Measurements from ENCODE around the gene S100A5. TPM values are rescaled to one million over a fixed set of nuclear protein-coding genes. Genes with fewer than 3 reads are reported as not detected.
"Not testable (repeated sequence)": the region's sequence is repeated elsewhere in the genome, so short reads cannot be mapped to it uniquely, and the experiment has no call there.

Gene S100A5
- total and polyA plus RNA-seq, 5 donors from 2014 or later: 1.2 to 3.0 (median 1.8) TPM

DNA sequence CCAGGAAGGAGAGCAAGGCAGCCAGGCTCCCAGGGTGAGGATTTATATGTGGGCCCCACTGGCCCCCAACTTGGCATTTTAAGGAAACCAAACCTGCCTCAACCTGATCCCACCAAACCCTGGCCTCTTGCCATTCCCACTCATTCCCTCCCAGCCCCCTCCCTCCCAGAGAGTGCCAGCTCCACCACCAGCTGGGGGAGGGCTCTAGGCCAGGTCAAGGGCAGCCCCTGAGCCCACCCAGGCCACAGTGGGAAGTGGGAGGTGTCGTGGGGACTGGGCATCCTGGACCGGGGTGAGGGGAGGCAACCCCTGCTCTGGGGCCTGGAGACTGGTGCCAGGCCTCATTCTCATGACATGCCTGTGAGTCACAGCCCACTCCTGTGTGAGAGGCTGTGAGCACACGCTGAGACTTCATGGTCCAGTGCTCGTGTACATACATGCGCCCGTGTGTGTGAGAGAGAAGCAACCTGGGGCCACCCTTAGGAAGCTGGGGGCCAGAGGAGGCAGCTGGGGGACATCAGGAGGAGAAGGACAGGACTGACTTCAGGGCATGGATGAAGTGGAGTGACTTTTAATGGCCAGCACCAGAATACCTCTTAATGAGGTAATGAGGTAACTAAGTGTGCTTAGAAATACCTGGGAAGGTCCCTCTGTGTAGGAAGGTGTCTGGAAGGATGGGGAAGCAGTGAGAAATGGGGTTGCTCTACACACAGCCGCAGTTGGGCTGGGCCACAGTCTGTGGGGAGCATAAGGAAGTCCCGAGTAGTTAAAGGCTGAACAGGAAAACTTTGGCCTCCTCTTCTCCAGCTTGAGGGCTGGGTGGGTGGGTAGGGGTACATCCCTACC lies 25.0 kb upstream of the S100A5 start, which contains the start of gene S100A2:
Gene S100A2 (minus strand): TSS at position 316 of the 846 bp plus-strand sequence. CDS start 1,967 bp downstream, outside the sequence.
- no peaks in the 10 kb centered on the region for H3K36me3 ChIP-seq (ENCODE audit: control insufficient read depth, insufficient read depth, low read length)
- ATAC-seq (ENCODE audit: low read depth in 2 of 2) (peak; percentile 38 to 54), DNase-seq (peak in 1 of 3 donors; percentile 58)
- Mint-ChIP-seq H3K4me1 (peaks cover 0 to 40% (median 29%) of the 10 kb centered on the region in 4 donors), H3K36me3 (no peaks in the 10 kb centered on the region), H3K27ac (peak within 1 kb of the TSS; percentile 89 to 98 (median 95)), H3K27me3 (peaks cover 5% of the 10 kb centered on the region), H3K4me3 (peak within 1 kb of the TSS in 3 of 4 donors; percentile 41 to 66 (median 49)), H3K9me3 (no peaks in the 10 kb centered on the region)
- no peaks in the 10 kb centered on the region for H3K27me3 ChIP-seq (ENCODE audit: control insufficient read depth, insufficient read depth, low read length)
- peaks cover 36% of the 10 kb centered on the region for H3K4me1 ChIP-seq (ENCODE audit: control insufficient read depth, insufficient read depth, low read length, poor library complexity, severe bottlenecking)
- H3K27ac ChIP-seq (ENCODE audit: insufficient read depth, low read length, poor library complexity, severe bottlenecking): peak within 1 kb of the TSS; percentile 60
- H3K9me3 ChIP-seq (ENCODE audit: control insufficient read depth in 2 of 2, low read length in 2 of 2): no peaks in the 10 kb centered on the region
- H3K4me3 ChIP-seq (ENCODE audit: low read depth, low read length): no peak within 1 kb of the TSS

DNA sequence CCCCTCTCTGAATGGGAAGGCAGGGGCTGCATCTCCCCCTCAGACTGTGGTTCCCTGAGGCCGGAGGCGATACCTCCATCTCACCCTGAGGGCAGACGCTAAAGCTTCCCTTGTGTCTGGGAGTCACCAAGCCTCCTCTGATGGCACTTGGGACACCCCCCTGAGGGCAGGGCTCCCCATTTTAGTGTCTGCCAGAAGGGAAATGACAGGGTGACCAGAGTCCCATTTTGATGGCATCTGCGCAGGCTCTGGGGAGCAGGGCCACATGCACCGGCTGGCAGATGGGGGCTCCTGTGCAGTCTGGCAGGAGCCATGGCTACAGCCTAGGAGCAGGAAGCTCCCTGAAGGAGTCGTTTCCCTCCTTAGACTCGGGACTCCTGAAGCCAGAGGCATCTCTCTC lies 23.3 kb upstream of the S100A5 start:
- DNase-seq (no peak), ATAC-seq (ENCODE audit: low read depth in 2 of 2) (no peak)
- Histone ChIP-seq H3K4me3 (ENCODE audit: low read depth, low read length) (no peak overlapping the region), H3K4me1 (ENCODE audit: control insufficient read depth, insufficient read depth, low read length, poor library complexity, severe bottlenecking) (peaks cover 36% of the 10 kb centered on the region), H3K9me3 (ENCODE audit: control insufficient read depth in 2 of 2, low read length in 2 of 2) (no peaks in the 10 kb centered on the region), H3K27ac (ENCODE audit: insufficient read depth, low read length, poor library complexity, severe bottlenecking) (no peak overlapping the region), H3K27me3 (ENCODE audit: control insufficient read depth, insufficient read depth, low read length) (no peaks in the 10 kb centered on the region), H3K36me3 (ENCODE audit: control insufficient read depth, insufficient read depth, low read length) (no peaks in the 10 kb centered on the region)
- Mint-ChIP-seq H3K27ac (no peak overlapping the region), H3K36me3 (no peaks in the 10 kb centered on the region), H3K4me3 (no peak overlapping the region), H3K27me3 (no peaks in the 10 kb centered on the region), H3K4me1 (peaks cover 0 to 35% (median 28%) of the 10 kb centered on the region in 4 donors), H3K9me3 (no peaks in the 10 kb centered on the region)

DNA sequence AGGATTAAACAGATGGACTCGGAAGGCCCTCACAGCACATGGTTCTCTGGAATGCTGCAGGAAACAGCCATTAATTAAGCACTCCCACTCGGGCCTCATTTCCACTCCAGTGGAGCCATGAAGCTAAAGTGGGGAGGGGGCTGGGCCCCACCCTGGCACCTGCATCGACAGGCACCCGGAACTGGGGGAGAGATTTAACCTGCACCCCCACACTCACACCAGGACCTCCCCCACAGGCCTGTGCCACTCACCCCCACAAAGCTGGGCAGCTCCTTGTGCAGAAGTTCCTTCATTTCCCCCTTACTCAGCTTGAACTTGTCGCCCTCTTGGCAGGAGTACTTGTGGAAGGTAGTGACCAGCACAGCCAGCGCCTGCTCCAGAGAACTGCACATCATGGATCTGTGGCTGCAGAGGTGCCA lies 22.8 kb upstream of the S100A5 start:
- no peaks in the 10 kb centered on the region for H3K36me3 Mint-ChIP-seq
- no peak overlapping the region for H3K4me3 Mint-ChIP-seq
- Histone ChIP-seq H3K27ac (ENCODE audit: insufficient read depth, low read length, poor library complexity, severe bottlenecking) (no peak overlapping the region), H3K36me3 (ENCODE audit: control insufficient read depth, insufficient read depth, low read length) (no peaks in the 10 kb centered on the region), H3K27me3 (ENCODE audit: control insufficient read depth, insufficient read depth, low read length) (no peaks in the 10 kb centered on the region), H3K4me1 (ENCODE audit: control insufficient read depth, insufficient read depth, low read length, poor library complexity, severe bottlenecking) (peaks cover 32% of the 10 kb centered on the region), H3K9me3 (ENCODE audit: control insufficient read depth in 2 of 2, low read length in 2 of 2) (no peaks in the 10 kb centered on the region), H3K4me3 (ENCODE audit: low read depth, low read length) (no peak overlapping the region)
- H3K9me3 Mint-ChIP-seq: no peaks in the 10 kb centered on the region
- no peak for ATAC-seq (ENCODE audit: low read depth in 2 of 2)
- H3K27ac Mint-ChIP-seq: peak overlapping the region in 1 of 3 donors; percentile 69
- no peak for DNase-seq
- H3K27me3 Mint-ChIP-seq: no peaks in the 10 kb centered on the region
- H3K4me1 Mint-ChIP-seq: peaks cover 0 to 31% (median 25%) of the 10 kb centered on the region in 4 donors

DNA sequence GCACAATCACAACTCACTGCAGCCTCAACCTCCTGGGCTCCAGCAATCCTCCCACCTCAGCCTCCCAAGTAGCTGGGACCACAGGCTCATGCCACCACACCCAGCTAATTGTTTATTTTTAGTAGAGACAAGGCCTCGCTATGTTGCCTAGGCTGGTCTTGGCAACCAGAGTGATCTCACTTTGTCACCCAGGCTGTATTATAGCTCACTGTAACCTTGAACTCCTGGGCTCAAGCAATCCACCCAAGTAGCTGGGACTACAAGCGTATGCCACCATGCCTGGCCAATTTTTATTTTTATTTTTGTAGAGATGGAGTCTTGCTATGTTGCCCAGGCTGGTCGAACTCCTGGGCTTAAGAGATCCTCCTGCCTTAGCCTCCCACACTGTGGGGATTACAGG lies 21.3 kb upstream of the S100A5 start:
- not testable (repeated sequence) for H3K9me3 ChIP-seq (ENCODE audit: control insufficient read depth in 2 of 2, low read length in 2 of 2); H3K27me3 Mint-ChIP-seq; DNase-seq; H3K36me3 ChIP-seq (ENCODE audit: control insufficient read depth, insufficient read depth, low read length); H3K27ac Mint-ChIP-seq; H3K27me3 ChIP-seq (ENCODE audit: control insufficient read depth, insufficient read depth, low read length); ATAC-seq (ENCODE audit: low read depth in 2 of 2); H3K4me3 ChIP-seq (ENCODE audit: low read depth, low read length); H3K27ac ChIP-seq (ENCODE audit: insufficient read depth, low read length, poor library complexity, severe bottlenecking); H3K9me3 Mint-ChIP-seq; H3K4me3 Mint-ChIP-seq; H3K36me3 Mint-ChIP-seq
- H3K4me1 Mint-ChIP-seq: peaks cover 0 to 19% (median 14%) of the 10 kb centered on the region in 4 donors
- peaks cover 18% of the 10 kb centered on the region for H3K4me1 ChIP-seq (ENCODE audit: control insufficient read depth, insufficient read depth, low read length, poor library complexity, severe bottlenecking)

DNA sequence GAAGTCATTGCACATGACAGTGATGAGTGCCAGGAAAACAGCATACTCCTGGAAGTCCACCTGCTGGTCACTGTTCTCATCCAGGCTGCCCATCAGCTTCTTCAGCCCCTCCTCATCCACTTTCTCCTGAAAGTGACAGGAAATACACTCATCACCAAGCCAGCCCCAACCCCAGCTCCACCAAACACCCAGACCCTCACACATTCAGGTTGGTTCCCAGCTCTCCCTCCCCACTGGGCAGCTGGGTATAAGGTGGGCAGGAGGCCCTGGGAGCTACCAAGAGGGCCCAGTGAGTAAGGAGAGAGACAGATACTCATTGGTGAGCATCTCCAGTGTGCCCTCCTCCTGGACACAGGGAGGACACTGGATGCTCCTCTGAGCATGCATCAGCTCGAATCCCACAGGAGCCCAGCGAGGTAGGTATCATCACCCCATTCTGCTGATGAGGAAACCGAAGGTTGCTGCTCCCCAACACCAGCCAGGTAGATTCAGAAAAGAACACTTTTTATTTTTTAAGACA lies 20.8 kb upstream of the S100A5 start:
- Histone ChIP-seq H3K9me3 (ENCODE audit: control insufficient read depth in 2 of 2, low read length in 2 of 2) (no peaks in the 10 kb centered on the region), H3K27me3 (ENCODE audit: control insufficient read depth, insufficient read depth, low read length) (no peaks in the 10 kb centered on the region), H3K4me1 (ENCODE audit: control insufficient read depth, insufficient read depth, low read length, poor library complexity, severe bottlenecking) (peaks cover 13% of the 10 kb centered on the region), H3K27ac (ENCODE audit: insufficient read depth, low read length, poor library complexity, severe bottlenecking) (no peak overlapping the region), H3K36me3 (ENCODE audit: control insufficient read depth, insufficient read depth, low read length) (no peaks in the 10 kb centered on the region), H3K4me3 (ENCODE audit: low read depth, low read length) (no peak overlapping the region)
- Mint-ChIP-seq H3K4me3 (no peak overlapping the region), H3K27ac (peak overlapping the region in 1 of 3 donors; percentile 86), H3K36me3 (no peaks in the 10 kb centered on the region), H3K9me3 (no peaks in the 10 kb centered on the region), H3K27me3 (no peaks in the 10 kb centered on the region), H3K4me1 (peaks cover 0 to 14% (median 9%) of the 10 kb centered on the region in 4 donors)
- no peak for ATAC-seq (ENCODE audit: low read depth in 2 of 2)
- DNase-seq: no peak

DNA sequence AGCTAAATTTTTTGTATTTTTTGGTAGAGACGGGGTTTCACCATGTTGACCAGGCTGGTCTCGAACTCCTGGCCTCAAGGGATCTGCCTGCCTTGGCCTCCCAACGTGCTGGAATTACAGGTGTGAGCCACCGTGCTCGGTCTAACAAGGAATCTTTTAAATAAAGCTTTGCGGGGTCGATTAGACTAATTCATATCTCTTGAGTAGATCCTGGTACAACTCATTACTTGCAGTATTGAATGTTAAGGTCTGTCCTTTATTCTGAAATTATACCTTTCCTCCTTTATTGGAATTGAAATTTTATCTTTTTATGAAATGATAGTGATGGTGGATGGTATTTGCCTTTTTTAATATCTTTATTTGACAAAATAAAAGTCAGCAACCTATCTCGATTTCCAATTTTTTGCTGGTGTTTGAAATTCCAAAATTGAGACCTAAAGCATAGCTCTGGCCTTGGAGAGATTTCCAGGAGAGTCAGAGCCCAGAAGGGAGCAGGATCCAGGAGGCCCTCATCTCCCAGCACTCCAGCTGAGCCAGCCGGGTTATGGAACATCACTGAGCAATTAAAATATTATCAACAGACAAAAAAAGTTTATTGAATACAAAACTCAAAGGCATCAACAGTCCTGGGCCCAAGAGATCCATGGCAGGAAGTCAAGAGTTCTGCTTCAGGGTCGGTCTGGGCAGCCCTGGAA lies 20.2 kb upstream of the S100A5 start:
- Mint-ChIP-seq H3K36me3 (no peaks in the 10 kb centered on the region), H3K27me3 (no peaks in the 10 kb centered on the region), H3K27ac (no peak overlapping the region), H3K9me3 (no peaks in the 10 kb centered on the region), H3K4me1 (peaks cover 0 to 9% (median 5%) of the 10 kb centered on the region in 4 donors), H3K4me3 (peak overlapping the region in 1 of 4 donors; percentile 43)
- Histone ChIP-seq H3K27ac (ENCODE audit: insufficient read depth, low read length, poor library complexity, severe bottlenecking) (no peak overlapping the region), H3K9me3 (ENCODE audit: control insufficient read depth in 2 of 2, low read length in 2 of 2) (no peaks in the 10 kb centered on the region), H3K4me1 (ENCODE audit: control insufficient read depth, insufficient read depth, low read length, poor library complexity, severe bottlenecking) (peaks cover 7% of the 10 kb centered on the region), H3K4me3 (ENCODE audit: low read depth, low read length) (no peak overlapping the region), H3K27me3 (ENCODE audit: control insufficient read depth, insufficient read depth, low read length) (no peaks in the 10 kb centered on the region), H3K36me3 (ENCODE audit: control insufficient read depth, insufficient read depth, low read length) (no peaks in the 10 kb centered on the region)
- DNase-seq (no peak), ATAC-seq (ENCODE audit: low read depth in 2 of 2) (no peak)

DNA sequence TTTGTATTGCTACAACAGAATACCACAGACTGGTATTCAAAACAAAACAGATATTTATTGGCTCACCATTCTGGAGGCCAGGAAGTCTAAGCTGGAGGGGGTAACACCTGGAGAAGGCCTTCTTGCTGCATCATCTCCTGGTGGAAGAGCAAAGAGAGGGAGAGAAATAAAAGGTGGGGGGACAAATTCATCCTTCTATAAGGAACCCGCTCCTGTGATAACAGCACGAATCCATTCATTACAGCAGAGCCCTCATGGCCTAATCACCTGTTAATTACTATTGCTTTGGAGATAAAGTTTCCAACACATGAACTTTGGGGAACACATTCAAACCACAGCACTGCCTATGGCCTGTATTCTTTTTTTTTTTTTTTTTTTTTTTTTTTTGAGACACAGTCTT lies 19.5 kb upstream of the S100A5 start:
- no peaks in the 10 kb centered on the region for H3K27me3 Mint-ChIP-seq
- peaks cover 0 to 4% (median under 1%) of the 10 kb centered on the region in 4 donors for H3K4me1 Mint-ChIP-seq
- H3K9me3 Mint-ChIP-seq: no peaks in the 10 kb centered on the region
- H3K4me3 Mint-ChIP-seq: peak overlapping the region in 1 of 4 donors; percentile 21
- Histone ChIP-seq H3K9me3 (ENCODE audit: control insufficient read depth in 2 of 2, low read length in 2 of 2) (no peaks in the 10 kb centered on the region), H3K27ac (ENCODE audit: insufficient read depth, low read length, poor library complexity, severe bottlenecking) (no peak overlapping the region), H3K4me3 (ENCODE audit: low read depth, low read length) (no peak overlapping the region), H3K4me1 (ENCODE audit: control insufficient read depth, insufficient read depth, low read length, poor library complexity, severe bottlenecking) (peaks cover under 1% of the 10 kb centered on the region), H3K27me3 (ENCODE audit: control insufficient read depth, insufficient read depth, low read length) (no peaks in the 10 kb centered on the region), H3K36me3 (ENCODE audit: control insufficient read depth, insufficient read depth, low read length) (no peaks in the 10 kb centered on the region)
- ATAC-seq (ENCODE audit: low read depth in 2 of 2) (no peak), DNase-seq (no peak)
- no peaks in the 10 kb centered on the region for H3K36me3 Mint-ChIP-seq
- no peak overlapping the region for H3K27ac Mint-ChIP-seq
